CD4-positive, alpha-beta T cell treated with Interleukin-17A for 4 hours (primary cell): ENCODE results near the gene SLC41A1.
A peak's percentile ranks its signal among the peaks of the same experiment; 100 is the strongest.

Experiments used
- DNase-seq: peaks from one replicate; pipeline ENCODE4 v3.0.0-alpha.2; 2020; ENCODE audit warnings: mixed read lengths

SLC41A1 gene

GRCh38 chr1:205817988-205818387 is 5.0 kb upstream of the SLC41A1 start:
- DNase-seq: no peak

- no peak for DNase-seq
These were observed 4.4 kb upstream of the SLC41A1 start for GRCh38 chr1:205817364-205817763.

GRCh38 chr1:205813755-205814058 is 709 bp upstream of the SLC41A1 start:
- peak; percentile 35 for DNase-seq

GRCh38 chr1:205812271-205812877 is 624 bp downstream of the SLC41A1 start:
- DNase-seq: no peak

GRCh38 chr1:205811660-205812059 is 1.3 kb downstream of the SLC41A1 start:
- no peak for DNase-seq

GRCh38 chr1:205810448-205811157 is 2.4 kb downstream of the SLC41A1 start:
- DNase-seq: peak; percentile 25

- DNase-seq: no peak
These were observed 3.1 kb downstream of the SLC41A1 start for GRCh38 chr1:205809942-205810345.

- no peak for DNase-seq
These were observed 3.5 kb downstream of the SLC41A1 start for GRCh38 chr1:205809469-205809868.

- DNase-seq: peak; percentile 58
These were observed 7.8 kb downstream of the SLC41A1 start for GRCh38 chr1:205805082-205805711.

GRCh38 chr1:205804605-205805004 is 8.4 kb downstream of the SLC41A1 start:
- no peak for DNase-seq

GRCh38 chr1:205803986-205804385 is 9.0 kb downstream of the SLC41A1 start:
- no peak for DNase-seq

- DNase-seq: no peak
These were observed 10.9 kb downstream of the SLC41A1 start for GRCh38 chr1:205802060-205802459.

- no peak for DNase-seq
These were observed 11.9 kb downstream of the SLC41A1 start for GRCh38 chr1:205800981-205801703.

- no peak for DNase-seq
These were observed 12.6 kb downstream of the SLC41A1 start for GRCh38 chr1:205800427-205800826.

GRCh38 chr1:205798577-205798976 is 14.4 kb downstream of the SLC41A1 start:
- no peak for DNase-seq

- no peak for DNase-seq
These were observed 15.8 kb downstream of the SLC41A1 start for GRCh38 chr1:205797168-205797567.

GRCh38 chr1:205794011-205794730 is 18.8 kb downstream of the SLC41A1 start:
- no peak for DNase-seq

- no peak for DNase-seq
These were observed 19.9 kb downstream of the SLC41A1 start for GRCh38 chr1:205792961-205793673.

GRCh38 chr1:205792481-205792881 is 20.5 kb downstream of the SLC41A1 start:
- no peak for DNase-seq

GRCh38 chr1:205791568-205792180 is 21.3 kb downstream of the SLC41A1 start:
- DNase-seq: peak; percentile 75

- no peak for DNase-seq
These were observed 25.6 kb downstream of the SLC41A1 start for GRCh38 chr1:205787287-205787916.
